B cell (primary cell): Measurements from ENCODE around the gene ACSL1. TPM values are rescaled to one million over a fixed set of nuclear protein-coding genes. Genes with fewer than 3 reads are reported as not detected.

ENCODE experiments used
- ATAC-seq: fragments of 200-7000 bp; cut with Tn5 transposase; one replicate; pipeline ENCODE4 v1.10.0; 2021; ENCODE audit warnings: low read depth, mild to moderate bottlenecking, moderate number of reproducible peaks, moderate library complexity
- CTCF ChIA-PET: fragments of 350-600 bp; sonication (Branson Sonifier 250); formaldehyde crosslinking; loops from one replicate; lab custom pipeline; 2021; ENCODE audit warnings: antibody characterized with exemption, inconsistent platforms; lab: Charles Lee
- POLR2A ChIA-PET: fragments of 350-600 bp; sonication (Branson Sonifier 250); formaldehyde crosslinking; loops from one replicate; lab custom pipeline; 2021; ENCODE audit warnings: antibody characterized with exemption; lab: Charles Lee
- DNase-seq: peaks from one replicate; pipeline ENCODE4 v3.0.0; 2013
- H2AFZ ChIP-seq: 2 replicates; pipeline ENCODE4 v1.6.1; 2012; ENCODE audit warnings: mild to moderate bottlenecking, low read depth, low read length; ENCODE audit not compliant: insufficient read depth, poor library complexity, severe bottlenecking
- H3K27ac ChIP-seq, 2 donors: 1 replicate in 1 of 2; 2 replicates in 1 of 2; pipeline ENCODE4 v1.5.1; 2012 to 2013; ENCODE audit warnings: low read length in 2 of 2, mild to moderate bottlenecking in 2 of 2, moderate library complexity in 1 of 2
- H3K27me3 ChIP-seq, 4 experiments: fragments of 200-600 bp in 1 of 4; sonication (generic) in 1 of 4; replicated peaks in 1 of 4; 1 replicate in 2 of 4; 2 replicates in 2 of 4; pipeline versions ENCODE4 v1.6.1 to v1.7.0; 2013 to 2016; ENCODE audit warnings: low read length in 3 of 4, mild to moderate bottlenecking in 2 of 4, mixed read lengths in 1 of 4, moderate library complexity in 1 of 4; ENCODE audit not compliant: insufficient read depth in 4 of 4, control insufficient read depth in 3 of 4; ENCODE audit errors: control extremely low read depth in 1 of 4
- H3K36me3 ChIP-seq, 2 experiments: replicated peaks in 1 of 2; 1 replicate in 1 of 2; 2 replicates in 1 of 2; pipeline versions ENCODE4 v1.6.1 to v1.7.1; 2013; ENCODE audit warnings: low read length in 1 of 2; ENCODE audit not compliant: insufficient read depth in 2 of 2, control insufficient read depth in 1 of 2; ENCODE audit errors: control extremely low read depth in 1 of 2, extremely low read depth in 1 of 2
- H3K4me1 ChIP-seq, 2 donors: fragments of 200-600 bp in 1 of 2; sonication (generic) in 1 of 2; 1 replicate in 1 of 2; 2 replicates in 1 of 2; pipeline versions ENCODE4 v1.5.1 to v1.6.1; 2013 to 2017; ENCODE audit warnings: low read length in 2 of 2; ENCODE audit not compliant: control insufficient read depth in 2 of 2, insufficient read depth in 2 of 2
- H3K4me2 ChIP-seq: replicated peaks from 2 replicates; pipeline ENCODE3; 2012; ENCODE audit warnings: mild to moderate bottlenecking, low read depth, low read length; ENCODE audit not compliant: poor library complexity, severe bottlenecking
- H3K4me3 ChIP-seq, 5 experiments: fragments of 200-600 bp in 1 of 5; sonication (generic) in 1 of 5; 1 replicate in 3 of 5; 2 replicates in 2 of 5; pipeline versions ENCODE4 v1.5.1 to v1.7.0; 2011 to 2016; ENCODE audit warnings: low read length in 4 of 5, mild to moderate bottlenecking in 4 of 5, low read depth in 2 of 5, control low read depth in 1 of 5, moderate library complexity in 1 of 5; ENCODE audit not compliant: insufficient read depth in 1 of 5; ENCODE audit errors: control extremely low read depth in 1 of 5, extremely low read depth in 1 of 5
- H3K79me2 ChIP-seq: fragments of 200-600 bp; sonication (generic); one replicate; pipeline ENCODE4 v1.6.0; 2016; ENCODE audit warnings: low read length; ENCODE audit not compliant: control insufficient read depth, insufficient read depth
- H3K9ac ChIP-seq: fragments of 200-600 bp; sonication (generic); 2 replicates; pipeline ENCODE4 v1.6.1; 2017; ENCODE audit warnings: mild to moderate bottlenecking, low read length, moderate library complexity
- H3K9me3 ChIP-seq, 3 donors: one replicate each; pipeline versions ENCODE4 v1.6.1 to v1.7.1; 2013; ENCODE audit warnings: low read length in 2 of 3; ENCODE audit not compliant: control insufficient read depth in 2 of 3, insufficient read depth in 1 of 3; ENCODE audit errors: control extremely low read depth in 1 of 3
- H4K20me1 ChIP-seq: 2 replicates; pipeline ENCODE4 v1.6.0; 2012; ENCODE audit warnings: mild to moderate bottlenecking, low read length; ENCODE audit not compliant: insufficient read depth, control insufficient read depth, poor library complexity, severe bottlenecking
- H3K27ac Mint-ChIP-seq: one replicate; pipeline ENCODE4 v1.8.0; 2021; ENCODE audit warnings: mixed read lengths
- H3K27me3 Mint-ChIP-seq: one replicate; pipeline ENCODE4 v1.8.0; 2021; ENCODE audit warnings: mixed read lengths
- H3K4me1 Mint-ChIP-seq: one replicate; pipeline ENCODE4 v1.8.0; 2021; ENCODE audit warnings: mixed read lengths
- H3K4me3 Mint-ChIP-seq: one replicate; pipeline ENCODE4 v1.8.0; 2021; ENCODE audit warnings: mixed read lengths
- H3K9me3 Mint-ChIP-seq: one replicate; pipeline ENCODE4 v1.8.0; 2022; ENCODE audit warnings: mixed read lengths; ENCODE audit not compliant: insufficient read depth
- CTCF ChIP-seq: fragments of 200-600 bp; IDR thresholded peaks from one replicate; pipeline ENCODE4 v1.8.0; 2022; ENCODE audit warnings: antibody characterized with exemption, mild to moderate bottlenecking
- EZH2 ChIP-seq: IDR thresholded peaks from 2 replicates; pipeline ENCODE4 v1.6.1; 2012; ENCODE audit warnings: borderline replicate concordance, low read depth, mild to moderate bottlenecking, moderate library complexity, low read length; ENCODE audit not compliant: insufficient read depth, poor library complexity, severe bottlenecking
- WGBS: methylation state at CpG from one replicate; pipeline ENCODE4 v1.1.5; 2013; ENCODE audit warnings: missing lambda C conversion rate; ENCODE audit not compliant: insufficient coverage; 5-methylcytosine and 5-hydroxymethylcytosine counted together
- intact Hi-C: fragments of 100-400 bp; cut with micrococcal nuclease; formaldehyde crosslinking; loops from one replicate; pipeline ENCODE4 v1.10.0; 2022
- polyA plus RNA-seq: library from polyadenylated mRNA; depleted of rRNA; stranded (reverse); fragments of >200 nt; gene quantifications from 2 replicates; pipeline ENCODE4 v1.2.3, GENCODE V29; 2012
- total RNA-seq, 2 donors: library from RNA; stranded (reverse); fragments of 120-200 nt in 1 of 2; gene quantifications; 1 replicate in 1 of 2; 2 replicates in 1 of 2; pipeline versions ENCODE4 v1.2.3 to v1.2.4, GENCODE V29; 2013 to 2022

The ACSL1 gene
- total and polyA plus RNA-seq, 2 donors (not counting 1 experiment from before 2014, with no cell fraction given): 6.6 to 31.8 TPM

DNA sequence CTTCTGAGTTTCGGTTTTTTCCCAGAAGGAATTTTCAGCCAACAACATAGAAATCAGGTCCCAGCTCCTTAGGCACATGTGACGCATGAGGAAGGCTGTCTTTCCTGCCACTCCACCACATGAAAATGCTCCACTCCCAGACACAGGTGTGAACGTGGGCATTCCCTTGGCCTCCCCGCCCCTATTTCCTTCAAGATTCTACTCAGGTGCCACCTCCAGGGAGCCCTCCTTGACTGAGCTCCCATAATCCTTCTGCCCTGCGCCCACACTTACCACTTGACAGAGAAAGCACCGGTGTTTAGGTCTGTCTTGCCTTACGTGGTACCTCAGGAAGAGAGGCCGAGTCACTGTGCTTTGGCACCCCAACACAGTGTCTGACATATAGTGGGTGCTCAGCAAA, 47.4 kb downstream of the ACSL1 start:
- TF ChIP-seq EZH2 (no peak), CTCF (no peak)
- H3K4me1 Mint-ChIP-seq: peaks cover 16% of the 10 kb centered on the region
- no peak overlapping the region for H3K27ac Mint-ChIP-seq
- H4K20me1 ChIP-seq: no peaks in the 10 kb centered on the region
- no peaks in the 10 kb centered on the region for H3K9me3 Mint-ChIP-seq
- peaks cover 10 to 17% of the 10 kb centered on the region in 2 donors for H3K4me1 ChIP-seq
- H3K9me3 ChIP-seq: no peaks in the 10 kb centered on the region
- H3K4me3 Mint-ChIP-seq: no peak overlapping the region
- no peak overlapping the region for H3K4me2 ChIP-seq
- DNase-seq (no peak), ATAC-seq (no peak)
- H3K27ac ChIP-seq: no peak overlapping the region
- no peaks in the 10 kb centered on the region for H3K27me3 ChIP-seq
- no peak overlapping the region for H3K9ac ChIP-seq
- POLR2A ChIA-PET: no interaction called here
- 76% methylated on average over 5 of the region's 8 CpGs for WGBS
- no peak overlapping the region for H3K4me3 ChIP-seq
- H3K79me2 ChIP-seq: no peaks in the 10 kb centered on the region
- H2AFZ ChIP-seq: no peak overlapping the region
- intact Hi-C loops: no loop called here
- H3K27me3 Mint-ChIP-seq: no peaks in the 10 kb centered on the region
- CTCF ChIA-PET: no interaction called here
- peaks cover 0 to 4% of the 10 kb centered on the region in 2 experiments for H3K36me3 ChIP-seq

DNA sequence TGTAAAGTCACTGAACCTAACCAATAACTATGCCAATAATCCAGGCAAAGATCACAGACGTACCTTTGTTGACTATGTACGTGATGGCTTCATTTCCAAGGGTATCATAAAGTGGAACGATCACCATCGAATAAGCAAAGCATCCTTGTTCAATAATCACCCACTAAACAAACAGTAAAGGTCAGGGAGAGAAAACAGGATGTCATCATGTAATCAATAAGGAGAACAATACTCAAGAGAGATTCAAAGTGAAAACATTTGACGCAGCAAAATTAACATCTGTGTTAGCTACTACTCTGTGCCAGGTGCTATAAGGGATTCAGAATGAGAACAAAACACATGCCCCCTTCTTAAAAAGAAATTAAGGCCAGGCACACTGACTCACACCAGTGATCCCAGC, 48.9 kb downstream of the ACSL1 start:
- Mint-ChIP-seq H3K27ac (no peak overlapping the region), H3K4me3 (no peak overlapping the region), H3K4me1 (peaks cover 2% of the 10 kb centered on the region), H3K27me3 (no peaks in the 10 kb centered on the region), H3K9me3 (no peaks in the 10 kb centered on the region)
- peaks cover 0 to 6% of the 10 kb centered on the region in 2 experiments for H3K36me3 ChIP-seq
- H3K27me3 ChIP-seq: no peaks in the 10 kb centered on the region
- ChIA-PET CTCF (no interaction called here), POLR2A (no interaction called here)
- intact Hi-C loops: no loop called here
- H3K4me3 ChIP-seq: no peak overlapping the region
- no peak overlapping the region for H3K27ac ChIP-seq
- DNase-seq (no peak), ATAC-seq (no peak)
- H2AFZ ChIP-seq: no peak overlapping the region
- no peaks in the 10 kb centered on the region for H3K9me3 ChIP-seq
- H3K79me2 ChIP-seq: no peaks in the 10 kb centered on the region
- WGBS: 100% methylated on average over 1 of the region's 5 CpGs
- no peak overlapping the region for H3K9ac ChIP-seq
- TF ChIP-seq EZH2: no peak
- no peaks in the 10 kb centered on the region for H4K20me1 ChIP-seq
- peaks cover 0 to 3% of the 10 kb centered on the region in 2 donors for H3K4me1 ChIP-seq
- H3K4me2 ChIP-seq: no peak overlapping the region
